GM20000 (cell line): ENCODE results near the gene PTPRN2.

Experiments used
- DNase-seq: peaks from one replicate; pipeline ENCODE4 v3.0.0; 2012; ENCODE audit warnings: low spot score
- CTCF ChIP-seq: IDR thresholded peaks from 2 replicates; pipeline ENCODE4 v1.5.1; 2012; ENCODE audit warnings: mild to moderate bottlenecking, control low read depth; ENCODE audit errors: extremely low read depth, missing control alignments

The PTPRN2 gene

GRCh38 chr7:158329014-158329610 lies 258.5 kb downstream of the PTPRN2 start:
- no peak for DNase-seq
- TF ChIP-seq CTCF = no peak

DNA sequence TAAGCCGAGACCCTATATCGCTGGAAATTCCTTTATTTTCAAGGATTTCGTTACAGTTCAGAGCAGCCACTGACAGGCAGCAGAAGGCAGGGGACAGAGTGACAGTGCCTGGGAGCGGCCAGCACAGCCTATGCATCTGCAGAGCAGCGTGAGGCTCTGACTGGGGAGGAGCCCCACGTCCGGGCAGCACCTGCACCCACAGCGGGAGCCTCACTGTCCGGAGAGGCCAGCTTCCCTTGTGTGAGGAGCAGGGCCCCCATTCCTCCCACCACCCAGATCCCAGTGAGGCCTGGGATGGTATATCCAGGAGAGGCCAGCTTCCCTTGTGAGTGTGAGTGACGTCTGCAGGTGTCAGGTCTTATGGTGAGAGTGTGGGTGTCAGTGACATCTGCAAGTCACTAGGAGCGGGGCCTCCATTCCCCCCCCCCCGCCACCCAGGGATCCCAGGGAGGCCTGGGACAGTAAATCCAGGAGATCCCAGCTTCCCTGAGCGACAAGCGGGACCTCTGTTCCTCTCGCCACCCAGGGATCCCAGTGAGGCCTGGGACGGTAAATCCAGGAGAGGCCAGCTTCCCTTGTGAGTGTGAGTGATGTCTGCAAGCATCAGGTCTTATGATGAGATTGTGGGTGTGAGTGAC lies 259.1 kb downstream of the PTPRN2 start:
- DNase-seq = no peak
- TF ChIP-seq CTCF = no peak

DNA sequence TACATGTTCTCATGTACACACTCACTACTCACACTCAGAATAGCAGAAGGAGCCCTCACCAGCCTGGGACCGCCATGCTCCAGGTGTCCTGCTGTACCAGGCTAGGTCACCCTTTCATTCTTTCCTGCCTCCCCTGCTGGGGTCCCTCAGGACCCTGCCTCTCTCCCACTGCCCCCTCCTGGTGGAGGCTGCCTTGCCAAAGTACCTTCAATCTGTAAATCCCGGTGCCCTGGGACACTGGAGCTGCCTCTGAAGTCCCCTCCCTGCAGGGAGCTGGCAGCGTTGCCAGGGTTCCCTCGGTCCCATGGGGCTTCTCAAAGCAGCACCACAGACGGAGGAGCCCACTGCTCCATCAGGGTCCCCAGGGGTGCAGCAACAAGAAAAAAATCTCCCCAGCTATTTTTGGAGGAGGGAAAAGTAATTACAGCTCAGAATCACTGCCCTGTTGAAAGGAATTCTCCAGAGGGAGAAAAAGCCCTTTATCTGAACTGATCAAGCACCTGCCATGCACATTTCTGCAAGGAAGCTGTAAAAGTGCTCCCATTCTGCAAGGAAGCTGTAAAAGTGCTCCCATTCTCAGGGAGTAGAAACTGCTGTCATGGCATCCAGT lies 259.9 kb downstream of the PTPRN2 start:
- no peak for TF ChIP-seq CTCF
- DNase-seq = no peak

GRCh38 chr7:158327012-158327411 lies 260.6 kb downstream of the PTPRN2 start:
- no peak for DNase-seq
- TF ChIP-seq CTCF = no peak

DNA sequence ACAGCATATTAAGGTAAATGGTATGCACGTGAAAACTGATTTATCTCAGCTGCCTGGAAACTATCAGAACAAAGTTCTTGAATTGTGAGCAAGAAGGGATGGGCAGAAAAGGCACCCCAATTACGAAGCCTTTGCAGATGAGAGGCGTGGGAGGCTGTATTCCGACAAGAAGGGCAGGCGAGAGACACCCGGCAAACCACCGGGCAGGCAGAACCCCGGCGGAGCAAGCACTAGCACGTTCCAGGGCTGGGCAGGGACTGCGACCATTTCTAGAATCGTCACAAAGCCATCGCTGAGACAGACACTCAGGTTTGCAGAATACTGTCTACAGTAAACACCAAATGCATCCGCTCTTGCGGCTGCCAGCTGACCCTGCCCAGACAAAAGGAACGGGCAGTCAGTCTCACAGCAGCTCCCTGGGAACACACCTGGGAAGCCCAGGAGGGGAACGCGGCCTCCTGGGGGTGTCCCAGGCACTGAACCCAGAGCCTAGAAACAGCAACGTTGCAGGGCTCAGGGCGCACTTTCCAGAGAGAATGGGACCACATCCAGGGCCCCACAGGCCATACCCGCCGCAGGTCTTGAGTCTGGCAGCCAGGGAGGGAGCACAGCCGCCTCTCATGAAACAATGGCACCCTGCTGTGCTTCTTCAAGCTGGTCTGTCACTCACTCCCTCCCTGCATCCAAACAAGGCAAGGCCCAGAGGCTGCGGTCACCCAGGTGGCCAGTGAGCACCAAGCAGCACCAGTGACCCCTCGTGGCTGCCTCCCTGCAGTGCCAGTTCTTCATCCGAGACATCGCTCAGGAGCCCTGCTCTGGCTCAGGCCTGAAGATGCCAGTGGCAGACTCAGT lies 261.9 kb downstream of the PTPRN2 start:
- no peak for DNase-seq
- TF ChIP-seq CTCF = no peak

DNA sequence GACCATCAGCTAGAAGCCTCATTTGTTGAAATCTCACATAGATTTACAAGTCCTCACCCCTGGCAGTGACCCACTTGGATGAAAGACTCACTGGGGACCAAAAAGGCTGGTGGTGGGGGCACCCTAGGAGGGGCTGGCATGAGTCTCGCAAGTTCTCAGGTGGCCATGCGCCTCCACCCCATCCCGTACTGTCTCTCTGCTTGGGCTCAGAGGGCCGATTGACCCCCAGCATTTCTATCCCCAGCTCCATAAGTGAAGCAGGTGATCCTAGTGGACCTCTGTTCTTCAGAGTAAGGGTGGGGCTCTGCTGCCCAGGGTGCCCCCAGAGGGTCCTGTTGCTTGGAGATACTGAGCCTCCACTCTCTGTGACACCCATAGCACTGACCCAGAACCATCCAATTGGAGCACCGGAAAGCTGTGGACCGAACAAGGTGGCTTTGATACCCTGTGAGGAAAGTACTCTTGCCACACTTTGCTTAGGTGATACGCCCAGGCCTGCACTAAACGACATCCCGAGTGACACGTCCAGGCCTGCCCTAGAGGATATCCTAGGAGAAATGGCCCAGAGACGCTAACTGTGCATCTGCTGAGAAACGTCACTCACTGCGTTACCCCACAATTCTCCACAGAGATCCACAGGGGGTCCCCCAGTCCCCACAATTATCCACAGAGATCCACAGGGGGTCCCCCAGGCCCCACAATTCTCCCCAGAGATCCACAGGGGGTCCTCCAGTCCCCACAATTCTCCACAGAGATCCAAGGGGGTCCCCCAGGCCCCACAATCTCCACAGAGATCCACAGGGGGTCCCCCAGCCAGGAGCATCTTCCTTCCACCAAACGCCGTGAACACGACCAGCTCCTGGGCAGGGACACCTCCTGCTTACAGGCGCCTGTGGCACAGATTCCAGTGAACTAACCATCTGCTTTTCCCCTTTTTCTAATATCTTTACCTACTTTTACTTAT lies 262.9 kb downstream of the PTPRN2 start:
- no peak for DNase-seq
- TF ChIP-seq CTCF = no peak
